Measurements from ENCODE around the gene LSM14A.
"Not testable (repeated sequence)": the region's sequence is repeated elsewhere in the genome, so short reads cannot be mapped to it uniquely, and the experiment has no call there.

LSM14A gene
- 183 to 240 reads per million in 2 experiments for total RNA-seq

GRCh38 chr19:34171877-34172660, at the start of gene LSM14A:
Gene LSM14A (plus strand): TSS chr19:34172504. CDS start chr19:34172643, 139 bp downstream.
- peak; percentile 89 for DNase-seq (ENCODE audit: low read depth)

- no peak for DNase-seq (ENCODE audit: low read depth)
Measured at GRCh38 chr19:34124828-34125227, 47.5 kb upstream of the LSM14A start.

GRCh38 chr19:34126966-34127365, 45.3 kb upstream of the LSM14A start:
- no peak for DNase-seq (ENCODE audit: low read depth)

- no peak for DNase-seq (ENCODE audit: low read depth)
Measured at GRCh38 chr19:34127684-34128189, 44.6 kb upstream of the LSM14A start.

GRCh38 chr19:34128558-34129250, 43.6 kb upstream of the LSM14A start:
- no peak for DNase-seq (ENCODE audit: low read depth)

- DNase-seq (ENCODE audit: low read depth), result no peak
Measured at GRCh38 chr19:34131100-34131499, 41.2 kb upstream of the LSM14A start.

GRCh38 chr19:34132145-34132544, 40.2 kb upstream of the LSM14A start:
- not testable (repeated sequence) for DNase-seq (ENCODE audit: low read depth)

- not testable (repeated sequence) for DNase-seq (ENCODE audit: low read depth)
Measured at GRCh38 chr19:34132706-34133105, 39.6 kb upstream of the LSM14A start.

GRCh38 chr19:34134190-34135053, 37.9 kb upstream of the LSM14A start:
- peak; percentile 73 for DNase-seq (ENCODE audit: low read depth)

DNA sequence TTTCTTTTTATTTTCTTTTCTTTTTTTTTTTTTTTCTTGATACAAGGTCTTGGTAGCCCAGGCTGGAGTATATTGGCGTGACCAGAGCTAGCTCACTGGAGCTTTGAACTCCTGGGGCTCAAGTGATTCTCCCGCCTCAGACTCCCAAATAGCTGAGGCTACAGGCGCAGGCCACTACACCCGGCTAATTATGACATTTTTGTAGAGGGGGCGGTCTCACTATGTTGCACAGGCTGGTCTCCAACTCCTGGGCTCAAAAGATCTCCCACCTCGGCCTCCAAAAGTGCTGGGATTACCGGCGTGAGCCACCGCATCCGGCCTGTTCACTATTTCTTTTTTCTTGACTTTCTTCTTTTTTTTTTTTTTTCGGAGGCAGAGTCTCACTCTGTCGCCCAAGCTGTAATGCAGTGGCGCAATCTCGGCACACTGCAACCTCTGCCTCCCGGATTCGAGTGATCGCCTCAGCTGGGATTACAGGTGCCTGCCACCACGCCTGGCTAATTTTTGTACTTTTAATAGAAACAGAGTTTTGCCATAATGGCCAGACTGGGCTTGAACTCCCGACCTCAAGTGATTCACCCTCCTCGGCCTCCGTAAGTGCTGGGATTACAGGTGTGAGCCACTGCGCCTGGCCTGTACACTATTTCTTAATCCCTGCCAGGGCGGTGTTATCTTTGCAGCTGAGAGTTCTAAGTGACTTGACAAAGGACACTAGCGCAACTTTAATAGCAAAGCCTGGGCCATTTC, 37.1 kb upstream of the LSM14A start:
- DNase-seq (ENCODE audit: low read depth), result no peak

- DNase-seq (ENCODE audit: low read depth), result no peak
Measured at GRCh38 chr19:34135821-34136611, 36.3 kb upstream of the LSM14A start.

DNA sequence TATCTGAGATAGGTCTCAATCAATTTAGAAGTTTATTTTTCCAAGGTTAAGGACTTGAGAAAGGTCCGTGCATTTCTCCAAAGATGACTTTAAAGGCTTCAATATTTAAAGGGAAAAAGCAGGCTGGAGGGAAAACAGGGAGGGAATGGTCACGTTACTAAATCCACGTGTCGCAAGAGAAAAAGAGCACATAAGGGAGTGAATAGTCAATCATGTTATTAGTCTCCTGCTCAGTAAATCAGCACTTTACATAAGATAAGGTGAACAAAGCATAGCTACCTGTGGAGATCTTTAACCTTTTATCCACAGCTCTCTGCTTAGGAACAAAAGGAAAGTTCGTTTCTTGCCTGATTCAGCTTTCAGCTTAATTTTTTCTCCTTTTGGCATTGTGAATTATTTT, 31.3 kb upstream of the LSM14A start:
- DNase-seq (ENCODE audit: low read depth), result no peak

- DNase-seq (ENCODE audit: low read depth), result no peak
Measured at GRCh38 chr19:34142440-34142839, 29.9 kb upstream of the LSM14A start.

GRCh38 chr19:34145741-34146202, 26.5 kb upstream of the LSM14A start:
- DNase-seq (ENCODE audit: low read depth), result peak; percentile 31

GRCh38 chr19:34148658-34149185, 23.6 kb upstream of the LSM14A start:
- DNase-seq (ENCODE audit: low read depth), result no peak

DNA sequence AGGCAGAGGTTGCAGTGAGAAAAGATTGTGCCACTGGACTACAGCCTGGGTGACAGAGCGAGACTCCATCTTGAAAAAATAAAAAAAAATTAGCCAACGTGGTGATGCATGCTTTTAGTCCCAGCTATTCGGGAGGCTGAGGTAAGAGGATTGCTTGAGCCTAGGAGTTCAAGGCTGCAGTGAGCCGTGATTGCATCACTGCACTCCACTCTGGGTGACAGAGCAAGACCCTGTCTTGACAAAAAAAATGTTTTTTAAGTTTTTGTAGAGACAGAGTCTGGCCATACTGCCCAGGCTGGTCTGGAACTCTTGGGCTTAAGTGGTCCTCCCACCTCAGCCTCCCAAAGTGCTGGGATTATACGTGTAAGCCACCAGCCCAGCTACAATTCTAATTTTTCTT, 22.4 kb upstream of the LSM14A start:
- no peak for DNase-seq (ENCODE audit: low read depth)

DNA sequence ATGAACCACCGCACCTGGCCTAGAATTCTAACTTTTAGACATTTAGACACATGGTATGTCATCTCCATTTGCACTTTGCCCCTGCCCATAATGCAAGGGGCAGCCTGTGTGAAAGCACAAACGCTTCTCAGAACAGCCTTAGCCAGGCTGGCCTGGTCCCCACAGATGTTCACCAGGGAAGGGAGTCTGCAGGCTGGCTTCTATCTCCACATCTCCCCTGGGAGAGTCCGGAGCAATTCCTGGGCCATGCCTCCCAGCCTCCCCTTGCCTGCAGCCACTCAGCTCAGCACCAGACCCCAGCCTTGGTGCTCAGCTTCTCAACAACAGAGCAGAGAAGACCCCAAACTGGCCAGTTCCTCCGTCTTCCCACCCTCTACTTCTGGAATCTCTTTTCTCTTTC, 21.7 kb upstream of the LSM14A start:
- no peak for DNase-seq (ENCODE audit: low read depth)

DNA sequence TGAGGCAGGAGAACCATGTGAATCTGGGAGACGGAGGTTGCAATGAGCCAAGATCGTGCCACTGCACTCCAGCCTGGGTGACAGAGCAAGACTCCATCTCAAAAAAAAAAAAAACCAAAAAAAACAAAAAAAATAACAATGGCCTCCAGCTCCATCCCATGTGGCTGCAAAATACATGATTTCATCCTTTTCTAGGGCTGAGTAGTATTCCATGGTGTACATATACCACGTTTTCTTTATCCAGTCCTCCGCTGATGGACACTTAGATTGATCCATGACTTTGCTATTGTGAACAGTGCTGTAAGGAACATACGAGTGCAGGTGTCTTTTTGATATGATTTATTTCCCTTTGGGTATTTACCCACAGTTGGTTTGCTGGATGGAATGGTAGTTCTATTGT, 20.9 kb upstream of the LSM14A start:
- no peak for DNase-seq (ENCODE audit: low read depth)

GRCh38 chr19:34154401-34154800, 17.9 kb upstream of the LSM14A start:
- DNase-seq (ENCODE audit: low read depth), result no peak

DNA sequence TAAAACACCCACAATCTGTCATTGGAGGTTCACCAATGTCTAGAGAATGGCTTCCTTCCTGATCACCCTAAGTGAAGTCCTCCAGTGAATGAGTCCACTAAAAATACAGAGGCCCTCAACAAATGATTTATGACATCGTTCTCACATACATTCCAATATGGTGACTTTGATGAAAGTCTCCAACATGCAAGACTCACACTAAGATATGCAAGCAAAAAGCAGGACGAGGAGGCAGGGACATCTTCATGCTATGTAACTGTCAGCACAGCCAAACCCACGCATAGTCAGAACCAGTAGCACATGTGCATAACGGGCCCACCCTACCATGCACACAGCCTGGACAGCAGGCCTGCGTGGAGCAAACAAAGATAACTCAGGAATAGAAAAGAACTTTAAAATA, 16.6 kb upstream of the LSM14A start:
- no peak for DNase-seq (ENCODE audit: low read depth)

All from T follicular helper cell (primary cell).